Muscle of leg (tissue), 11 donors: ENCODE results near the gene ZNF516. TPM values are rescaled to one million over a fixed set of nuclear protein-coding genes. Genes with fewer than 3 reads are reported as not detected.

Experiments used
- DNase-seq: peaks from one replicate; pipeline ENCODE4 v3.0.0; 2013
- H3K27ac ChIP-seq: one replicate; pipeline ENCODE4 v1.5.1; 2013; ENCODE audit warnings: mild to moderate bottlenecking, low read length, control low read depth
- H3K27me3 ChIP-seq: one replicate; pipeline ENCODE4 v1.6.1; 2013; ENCODE audit warnings: low read length; ENCODE audit not compliant: control insufficient read depth, insufficient read depth
- H3K36me3 ChIP-seq: one replicate; pipeline ENCODE4 v1.6.1; 2013; ENCODE audit warnings: low read length; ENCODE audit not compliant: control insufficient read depth, insufficient read depth
- H3K4me1 ChIP-seq: one replicate; pipeline ENCODE4 v1.6.1; 2013; ENCODE audit warnings: low read length; ENCODE audit not compliant: control insufficient read depth, insufficient read depth
- H3K4me3 ChIP-seq: one replicate; pipeline ENCODE4 v1.5.1; 2013; ENCODE audit warnings: low read length, control low read depth
- H3K9me3 ChIP-seq: replicated peaks from 2 replicates; pipeline ENCODE4 v1.6.1; 2013; ENCODE audit warnings: low read depth, low read length; ENCODE audit not compliant: control insufficient read depth
- WGBS: methylation state at CpG from one replicate; pipeline ENCODE4 v1.1.5; 2013; ENCODE audit warnings: missing lambda C conversion rate; ENCODE audit not compliant: insufficient coverage; 5-methylcytosine and 5-hydroxymethylcytosine counted together
- polyA plus RNA-seq, 8 donors: library from polyadenylated mRNA; unstranded; fragments of 120-200 nt; gene quantifications; one replicate each; pipeline versions ENCODE4 v1.2.1 to v1.2.3, GENCODE V29; 2013; ENCODE audit warnings: inconsistent platforms in 1 of 8, low replicate concordance in 1 of 8; ENCODE audit not compliant: insufficient read length in 8 of 8, insufficient read depth in 1 of 8
- total RNA-seq: library from RNA; stranded (reverse); fragments of 120-200 nt; gene quantifications from one replicate; pipeline ENCODE4 v1.2.4, GENCODE V29; 2013

The ZNF516 gene
- total and polyA plus RNA-seq, 9 donors, result 26.6 to 52.9 (median 42.9) TPM

DNA sequence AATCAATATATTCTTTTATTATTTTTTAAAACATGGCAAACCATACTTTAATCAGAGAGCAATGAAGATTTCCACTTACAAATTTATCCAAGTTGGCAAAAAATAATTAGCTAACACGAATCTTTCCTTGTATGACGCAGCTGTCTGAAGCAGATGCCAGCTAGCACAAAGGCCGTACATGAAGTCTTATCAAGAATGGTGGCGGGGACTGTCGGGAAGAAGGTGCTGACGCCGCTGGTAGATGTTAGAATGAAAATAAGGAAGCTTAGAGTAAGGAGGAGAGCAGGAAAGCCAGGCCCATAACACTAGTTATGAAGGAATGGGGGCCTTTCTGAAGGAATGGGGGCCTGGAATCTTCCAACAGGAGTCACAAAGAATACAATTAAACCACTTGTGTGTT, 96.7 kb downstream of the ZNF516 start:
- no peaks in the 10 kb centered on the region for H3K9me3 ChIP-seq
- peaks cover 7% of the 10 kb centered on the region for H3K4me1 ChIP-seq
- peaks cover 3% of the 10 kb centered on the region for H3K36me3 ChIP-seq
- no peak overlapping the region for H3K4me3 ChIP-seq
- DNase-seq, result no peak
- WGBS, result 89% methylated on average over 5 of the region's 7 CpGs
- H3K27ac ChIP-seq, result no peak overlapping the region
- H3K27me3 ChIP-seq, result no peaks in the 10 kb centered on the region

DNA sequence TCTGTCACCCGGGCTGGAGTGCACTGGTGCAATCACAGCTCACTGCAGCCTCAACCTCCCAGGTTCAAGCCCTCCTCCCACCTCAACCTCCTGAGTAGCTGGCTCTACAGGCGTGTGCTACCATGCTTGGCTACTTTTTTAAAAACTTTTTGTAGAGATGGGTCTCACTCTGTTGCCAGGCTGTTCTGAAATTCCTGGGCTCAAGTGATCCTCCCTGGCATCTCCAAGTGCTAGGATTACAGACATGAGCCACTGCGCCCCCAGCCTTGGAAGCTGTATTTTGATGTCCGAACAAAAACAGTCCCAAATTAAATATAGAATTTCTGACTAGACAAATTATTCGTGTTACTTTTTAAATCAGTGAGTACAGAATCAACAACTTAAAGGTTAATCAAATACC, 97.4 kb downstream of the ZNF516 start:
- 88% methylated on average over 5 of the region's 5 CpGs for WGBS
- peaks cover 7% of the 10 kb centered on the region for H3K4me1 ChIP-seq
- no peaks in the 10 kb centered on the region for H3K9me3 ChIP-seq
- H3K4me3 ChIP-seq, result no peak overlapping the region
- peaks cover 3% of the 10 kb centered on the region for H3K36me3 ChIP-seq
- DNase-seq, result no peak
- H3K27ac ChIP-seq, result no peak overlapping the region
- H3K27me3 ChIP-seq, result no peaks in the 10 kb centered on the region

GRCh38 chr18:76396792-76397191, 98.2 kb downstream of the ZNF516 start:
- H3K9me3 ChIP-seq, result no peaks in the 10 kb centered on the region
- H3K27ac ChIP-seq, result no peak overlapping the region
- peaks cover 7% of the 10 kb centered on the region for H3K4me1 ChIP-seq
- peaks cover 2% of the 10 kb centered on the region for H3K36me3 ChIP-seq
- no peaks in the 10 kb centered on the region for H3K27me3 ChIP-seq
- WGBS, result 68% methylated on average over 6 of the region's 9 CpGs
- no peak for DNase-seq
- H3K4me3 ChIP-seq, result no peak overlapping the region

- Histone ChIP-seq H3K27ac (no peak overlapping the region), H3K4me3 (no peak overlapping the region), H3K9me3 (no peaks in the 10 kb centered on the region), H3K4me1 (peaks cover 10% of the 10 kb centered on the region), H3K36me3 (peaks cover 2% of the 10 kb centered on the region), H3K27me3 (no peaks in the 10 kb centered on the region)
- no peak for DNase-seq
- WGBS, result 84% methylated on average over 12 of the region's 20 CpGs
Measured at GRCh38 chr18:76395609-76396008, 99.4 kb downstream of the ZNF516 start.

- H3K4me3 ChIP-seq, result no peak overlapping the region
- H3K4me1 ChIP-seq, result peaks cover 16% of the 10 kb centered on the region
- H3K27ac ChIP-seq, result no peak overlapping the region
- 80% methylated on average over 10 of the region's 15 CpGs for WGBS
- H3K27me3 ChIP-seq, result no peaks in the 10 kb centered on the region
- no peak for DNase-seq
- H3K9me3 ChIP-seq, result no peaks in the 10 kb centered on the region
- peaks cover 2% of the 10 kb centered on the region for H3K36me3 ChIP-seq
Measured at GRCh38 chr18:76394780-76395476, 100.1 kb downstream of the ZNF516 start.

- Histone ChIP-seq H3K27ac (no peak overlapping the region), H3K27me3 (no peaks in the 10 kb centered on the region), H3K4me1 (peaks cover 22% of the 10 kb centered on the region), H3K36me3 (peaks cover 3% of the 10 kb centered on the region), H3K4me3 (no peak overlapping the region), H3K9me3 (no peaks in the 10 kb centered on the region)
- DNase-seq, result no peak
- WGBS, result 89% methylated on average over 5 of the region's 5 CpGs
Measured at GRCh38 chr18:76392349-76392748, 102.7 kb downstream of the ZNF516 start.

GRCh38 chr18:76391746-76392145, 103.3 kb downstream of the ZNF516 start:
- Histone ChIP-seq H3K36me3 (peaks cover 7% of the 10 kb centered on the region), H3K9me3 (no peaks in the 10 kb centered on the region), H3K27ac (no peak overlapping the region), H3K4me3 (no peak overlapping the region), H3K27me3 (no peaks in the 10 kb centered on the region), H3K4me1 (peaks cover 22% of the 10 kb centered on the region)
- WGBS, result 94% methylated on average over 19 of the region's 19 CpGs
- DNase-seq, result no peak

- DNase-seq, result no peak
- Histone ChIP-seq H3K4me1 (peaks cover 22% of the 10 kb centered on the region), H3K9me3 (no peaks in the 10 kb centered on the region), H3K36me3 (peaks cover 7% of the 10 kb centered on the region), H3K4me3 (no peak overlapping the region), H3K27ac (no peak overlapping the region), H3K27me3 (no peaks in the 10 kb centered on the region)
- 84% methylated on average over 4 of the region's 9 CpGs for WGBS
Measured at GRCh38 chr18:76391038-76391437, 104.0 kb downstream of the ZNF516 start.

- DNase-seq, result no peak
- Histone ChIP-seq H3K27me3 (no peaks in the 10 kb centered on the region), H3K4me3 (no peak overlapping the region), H3K4me1 (peaks cover 22% of the 10 kb centered on the region), H3K36me3 (peaks cover 9% of the 10 kb centered on the region), H3K9me3 (no peaks in the 10 kb centered on the region), H3K27ac (no peak overlapping the region)
- 74% methylated on average over 10 of the region's 17 CpGs for WGBS
Measured at GRCh38 chr18:76390452-76391035, 104.5 kb downstream of the ZNF516 start.

- Histone ChIP-seq H3K27ac (no peak overlapping the region), H3K4me3 (no peak overlapping the region), H3K27me3 (no peaks in the 10 kb centered on the region), H3K36me3 (peaks cover 16% of the 10 kb centered on the region), H3K4me1 (peaks cover 22% of the 10 kb centered on the region), H3K9me3 (no peaks in the 10 kb centered on the region)
- DNase-seq, result no peak
- WGBS, result 75% methylated on average over 7 of the region's 11 CpGs
Measured at GRCh38 chr18:76389716-76390115, 105.3 kb downstream of the ZNF516 start.
